Activated CD4-positive, alpha-beta T cell treated with anti-CD3 and anti-CD28 coated beads, Interleukin-2, amount 50 U/mL, for 1 hour (primary cell): ENCODE results near the gene PTP4A2.
"Not testable (repeated sequence)": the region's sequence is repeated elsewhere in the genome, so short reads cannot be mapped to it uniquely, and the experiment has no call there.

ENCODE experiments used
- DNase-seq: peaks from one replicate; pipeline ENCODE4 v3.0.0-alpha.2; 2020

Gene PTP4A2

GRCh38 chr1:31949862-31950261, 11.7 kb upstream of the PTP4A2 start:
- DNase-seq = no peak

- DNase-seq = not testable (repeated sequence)
Observed at GRCh38 chr1:31945677-31946076, 7.5 kb upstream of the PTP4A2 start.

DNA sequence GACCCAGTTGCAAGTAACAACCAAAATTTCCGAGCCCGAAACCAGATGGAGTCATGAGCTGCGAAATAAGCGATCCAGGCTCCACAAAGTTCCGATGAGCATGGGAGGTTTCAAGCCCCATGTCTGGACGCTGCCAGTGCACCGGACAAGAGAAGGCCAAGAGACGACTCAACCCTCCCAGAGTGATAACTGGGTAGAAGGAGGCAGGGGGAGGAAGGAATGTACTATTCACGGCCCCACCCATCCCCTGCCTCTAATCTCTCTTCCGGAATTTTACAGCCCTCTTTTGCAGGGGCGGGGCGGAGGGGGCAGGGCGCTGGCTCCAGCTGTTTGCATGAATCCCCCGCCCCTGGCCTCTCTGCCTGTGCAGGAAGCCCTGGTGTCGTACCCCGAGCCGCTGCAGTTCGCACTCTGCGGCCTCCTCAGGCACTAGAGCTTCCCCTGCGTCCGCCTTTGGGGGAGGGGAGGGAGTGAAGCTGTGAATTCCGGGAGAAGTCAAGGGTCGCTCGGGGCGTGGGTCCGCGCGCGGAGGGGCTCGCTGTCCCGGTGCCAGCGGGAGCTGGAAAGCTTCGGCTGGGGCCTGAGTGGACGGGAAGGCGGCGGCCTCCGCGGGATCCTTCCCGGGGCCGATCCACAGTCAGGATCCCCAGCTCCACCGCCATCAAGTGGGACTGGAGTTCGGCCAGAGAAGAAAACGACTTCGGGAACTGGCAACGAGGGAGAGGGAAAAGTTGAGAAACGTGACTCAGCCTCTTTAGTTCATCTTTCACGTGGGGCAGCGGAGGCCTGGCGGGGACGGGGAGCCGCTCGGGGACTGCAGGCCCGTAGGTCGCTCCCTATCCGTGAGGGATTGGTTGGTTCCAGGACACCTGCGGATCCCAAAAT, 6.3 kb upstream of the PTP4A2 start:
- peak; percentile 76 for DNase-seq

- no peak for DNase-seq
Observed at GRCh38 chr1:31943546-31944184, 5.5 kb upstream of the PTP4A2 start.

- DNase-seq = not testable (repeated sequence)
Observed at GRCh38 chr1:31942061-31942460, 3.9 kb upstream of the PTP4A2 start.

- peak; percentile 71 for DNase-seq
Observed at GRCh38 chr1:31939484-31940329, 1.5 kb upstream of the PTP4A2 start.

DNA sequence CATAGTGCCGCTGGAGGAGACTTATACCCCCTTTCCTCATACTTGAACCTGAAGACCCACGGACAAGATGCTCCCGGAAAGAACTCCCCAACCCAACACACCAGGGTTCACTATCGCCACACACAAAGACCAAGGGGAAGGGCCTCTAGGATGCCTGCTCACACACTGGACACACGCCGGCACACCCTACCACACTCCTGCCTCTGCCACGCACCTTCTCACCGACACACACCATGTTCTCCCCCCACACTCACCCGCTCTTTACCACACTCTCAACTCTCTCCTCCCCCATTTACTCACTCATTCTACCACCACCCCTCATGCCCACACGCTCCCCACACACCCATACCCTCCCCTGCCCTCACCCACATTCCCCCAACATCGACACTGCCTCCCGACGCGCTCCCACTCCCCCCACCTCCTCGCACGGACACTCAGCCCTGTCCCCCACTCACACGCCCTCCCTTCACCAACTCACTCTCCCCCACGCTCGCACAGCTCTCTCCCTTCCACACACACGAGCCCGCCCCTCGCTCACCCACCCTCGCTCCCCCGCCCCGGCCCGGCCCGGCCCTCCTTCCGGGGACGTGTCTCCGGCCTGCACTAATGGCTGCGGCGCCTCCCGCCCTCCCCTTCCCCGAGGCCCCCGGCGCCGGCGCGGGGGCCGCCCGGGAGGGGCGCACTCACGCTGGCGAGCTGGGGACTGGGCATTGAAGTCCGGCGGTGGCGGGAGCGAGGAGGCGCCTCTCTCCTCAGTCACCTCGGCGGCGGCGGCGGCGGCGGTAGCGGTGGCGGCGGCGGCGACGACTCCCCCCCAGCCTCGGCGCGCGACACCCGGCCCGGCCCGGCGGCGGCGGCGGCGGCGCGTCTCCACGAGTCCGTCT, 626 bp downstream of the PTP4A2 start:
- DNase-seq = peak; percentile 78

DNA sequence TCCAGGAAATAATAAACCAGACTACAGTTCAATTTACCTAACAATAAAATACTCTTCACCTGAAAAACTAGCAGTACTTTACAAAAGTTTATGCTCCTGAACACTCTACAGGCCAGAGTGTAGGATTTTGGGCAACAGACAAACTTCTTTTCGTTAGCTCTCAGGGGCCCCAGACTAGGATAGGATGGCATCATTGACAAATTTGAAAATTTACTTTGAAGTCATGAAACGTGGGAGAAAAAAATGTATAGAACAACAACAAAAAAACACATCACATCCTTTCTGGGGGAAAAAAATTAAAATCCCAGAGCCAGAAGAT, 1.2 kb downstream of the PTP4A2 start:
- no peak for DNase-seq

DNA sequence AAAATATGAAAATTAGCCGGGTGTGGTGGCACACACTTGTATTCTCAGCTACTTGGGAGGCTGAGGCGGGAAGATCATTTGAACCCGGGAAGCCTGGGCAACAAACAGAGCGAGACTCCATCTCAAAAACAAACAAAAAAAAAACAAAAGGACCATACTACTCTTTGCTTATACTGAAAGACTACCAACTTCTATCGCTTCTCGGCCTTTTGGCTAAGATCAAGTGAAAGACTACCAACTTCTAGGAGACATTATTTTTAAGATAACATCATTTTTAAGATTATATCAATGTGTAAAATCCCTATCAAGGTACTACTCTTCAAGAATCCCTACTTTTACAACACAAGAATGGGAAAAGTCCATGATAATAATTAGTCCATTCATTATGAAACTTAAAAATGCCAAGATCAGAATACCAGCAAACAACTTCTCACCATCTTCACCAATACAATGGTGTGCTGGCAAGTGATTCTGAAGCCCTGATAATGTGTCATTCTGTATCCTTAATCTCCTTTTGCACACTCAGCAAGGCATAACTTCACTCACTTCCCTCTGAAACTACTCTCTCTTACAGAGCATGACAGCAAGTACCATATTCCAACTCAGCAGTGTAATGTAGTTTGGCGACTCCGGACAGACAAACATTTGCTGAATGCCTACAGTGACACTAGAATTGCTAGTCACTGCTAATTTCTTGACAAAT, 1.7 kb downstream of the PTP4A2 start:
- no peak for DNase-seq

- no peak for DNase-seq
Observed at GRCh38 chr1:31934706-31935629, 3.2 kb downstream of the PTP4A2 start.

GRCh38 chr1:31932491-31933316, 5.5 kb downstream of the PTP4A2 start:
- DNase-seq = no peak

- no peak for DNase-seq
Observed at GRCh38 chr1:31931593-31932225, 6.5 kb downstream of the PTP4A2 start.

- DNase-seq = no peak
Observed at GRCh38 chr1:31930836-31931592, 7.2 kb downstream of the PTP4A2 start.

- DNase-seq = no peak
Observed at GRCh38 chr1:31927661-31927980, 10.5 kb downstream of the PTP4A2 start.

DNA sequence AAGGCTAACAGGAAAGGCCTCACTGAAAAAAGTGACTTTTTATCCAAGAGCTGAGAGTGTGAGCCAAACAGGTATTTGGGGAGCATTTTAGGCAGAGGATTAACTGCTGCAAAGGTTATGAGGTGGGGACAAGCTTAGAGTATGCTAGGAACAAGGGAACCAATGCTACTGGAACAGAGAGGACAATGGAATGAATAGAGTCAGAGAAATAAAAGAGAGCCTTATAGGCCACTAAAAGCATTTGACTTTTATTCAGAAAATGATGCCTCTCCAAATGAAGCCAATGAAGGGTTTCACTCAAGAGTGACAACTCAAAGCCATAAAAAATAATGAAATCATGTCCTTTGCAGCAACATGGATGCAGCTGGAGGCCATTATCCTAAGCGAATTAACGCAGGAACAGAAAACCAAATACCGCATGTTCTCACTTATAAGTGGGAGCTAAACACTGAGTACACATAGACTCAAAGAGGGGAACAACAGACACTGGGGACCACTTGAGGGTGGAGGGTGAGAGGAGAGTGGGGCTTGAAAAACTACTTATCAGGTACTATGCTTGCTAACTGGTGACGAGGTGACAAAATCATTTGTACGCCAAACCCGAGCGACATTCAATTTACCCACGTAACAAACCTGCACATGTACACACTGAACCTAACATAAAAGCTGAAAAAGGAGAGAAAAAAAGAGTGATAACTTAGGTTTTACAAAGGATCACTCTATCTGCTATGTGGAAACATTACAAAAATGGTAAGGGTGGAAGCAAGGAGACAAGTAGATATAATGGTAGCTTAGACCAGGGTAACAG, 11.1 kb downstream of the PTP4A2 start:
- DNase-seq = no peak

DNA sequence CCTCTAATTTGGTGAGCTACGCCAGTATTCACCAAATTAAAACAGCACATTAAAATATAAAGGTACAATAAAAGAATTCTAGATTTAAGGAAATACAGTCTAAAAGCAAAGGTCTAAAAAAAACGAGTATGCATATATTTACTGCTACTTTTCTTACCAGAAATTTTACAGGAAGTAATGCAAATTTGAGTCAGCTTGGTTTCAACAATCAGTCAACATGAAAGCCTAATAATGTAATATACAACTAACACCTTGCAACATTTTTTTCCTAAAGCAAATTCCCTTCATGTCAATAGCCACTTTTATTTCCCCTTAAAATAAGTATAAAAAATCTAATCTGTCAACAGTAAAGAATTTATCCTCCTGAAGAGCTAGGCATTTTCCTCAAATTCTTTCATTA, 11.9 kb downstream of the PTP4A2 start:
- no peak for DNase-seq

- not testable (repeated sequence) for DNase-seq
Observed at GRCh38 chr1:31925824-31926223, 12.3 kb downstream of the PTP4A2 start.

- no peak for DNase-seq
Observed at GRCh38 chr1:31924839-31925238, 13.3 kb downstream of the PTP4A2 start.
